Ishikawa (cell line): ENCODE results near the gene TRPM2.
A peak's percentile ranks its signal among the peaks of the same experiment; 100 is the strongest.

Source experiments
- CEBPB ChIP-seq: IDR thresholded peaks from 2 replicates; pipeline ENCODE4 v1.6.1; 2012
- CREB1 ChIP-seq: IDR thresholded peaks from 2 replicates; pipeline ENCODE4 v1.6.1; 2012; ENCODE audit warnings: low read depth
- EGR1 ChIP-seq: IDR thresholded peaks from 2 replicates; pipeline ENCODE4 v1.6.1; 2012
- EP300 ChIP-seq: IDR thresholded peaks from 2 replicates; pipeline ENCODE4 v1.6.1; 2012; ENCODE audit warnings: borderline replicate concordance
- FOXM1 ChIP-seq: IDR thresholded peaks from 2 replicates; pipeline ENCODE4 v1.6.1; 2012; ENCODE audit warnings: low read depth, borderline replicate concordance
- MAX ChIP-seq: IDR thresholded peaks from 2 replicates; pipeline ENCODE4 v1.6.1; 2012
- NFIC ChIP-seq: IDR thresholded peaks from 2 replicates; pipeline ENCODE4 v1.6.1; 2012
- RAD21 ChIP-seq: IDR thresholded peaks from 2 replicates; pipeline ENCODE4 v1.6.1; 2012; ENCODE audit warnings: low read depth
- REST ChIP-seq: IDR thresholded peaks from 2 replicates; pipeline ENCODE4 v1.6.1; 2012; ENCODE audit warnings: low read depth, mild to moderate bottlenecking
- TAF1 ChIP-seq: IDR thresholded peaks from 2 replicates; pipeline ENCODE4 v1.6.1; 2012; ENCODE audit warnings: low read depth, mild to moderate bottlenecking
- TCF12 ChIP-seq: IDR thresholded peaks from 2 replicates; pipeline ENCODE4 v1.6.1; 2012; ENCODE audit warnings: low read depth
- TEAD4 ChIP-seq: IDR thresholded peaks from 2 replicates; pipeline ENCODE4 v1.6.1; 2012
- USF1 ChIP-seq: IDR thresholded peaks from 2 replicates; pipeline ENCODE4 v1.6.1; 2012
- YY1 ChIP-seq: IDR thresholded peaks from 2 replicates; pipeline ENCODE4 v1.6.1; 2012; ENCODE audit warnings: low read depth
- ZBTB7A ChIP-seq: IDR thresholded peaks from 2 replicates; pipeline ENCODE4 v1.6.1; 2012; ENCODE audit warnings: low read depth

Gene TRPM2

GRCh38 chr21:44460441-44460755 lies 107.0 kb downstream of the TRPM2 start:
- no peak for TF ChIP-seq EGR1
- TF ChIP-seq EP300, result no peak
- TF ChIP-seq CREB1, result no peak
- TF ChIP-seq TEAD4, result no peak
- TF ChIP-seq MAX, result no peak
- TF ChIP-seq ZBTB7A, result no peak
- no peak for TF ChIP-seq RAD21
- TF ChIP-seq NFIC, result no peak
- TF ChIP-seq TAF1, result no peak
- no peak for TF ChIP-seq YY1
- TF ChIP-seq CEBPB, result no peak
- no peak for TF ChIP-seq TCF12
- no peak for TF ChIP-seq REST
- no peak for TF ChIP-seq FOXM1
- TF ChIP-seq USF1, result no peak

GRCh38 chr21:44461005-44461404 lies 107.6 kb downstream of the TRPM2 start:
- TF ChIP-seq NFIC (no peak), TAF1 (no peak), EGR1 (no peak), REST (no peak), ZBTB7A (no peak), CEBPB (no peak), MAX (no peak), CREB1 (no peak)

DNA sequence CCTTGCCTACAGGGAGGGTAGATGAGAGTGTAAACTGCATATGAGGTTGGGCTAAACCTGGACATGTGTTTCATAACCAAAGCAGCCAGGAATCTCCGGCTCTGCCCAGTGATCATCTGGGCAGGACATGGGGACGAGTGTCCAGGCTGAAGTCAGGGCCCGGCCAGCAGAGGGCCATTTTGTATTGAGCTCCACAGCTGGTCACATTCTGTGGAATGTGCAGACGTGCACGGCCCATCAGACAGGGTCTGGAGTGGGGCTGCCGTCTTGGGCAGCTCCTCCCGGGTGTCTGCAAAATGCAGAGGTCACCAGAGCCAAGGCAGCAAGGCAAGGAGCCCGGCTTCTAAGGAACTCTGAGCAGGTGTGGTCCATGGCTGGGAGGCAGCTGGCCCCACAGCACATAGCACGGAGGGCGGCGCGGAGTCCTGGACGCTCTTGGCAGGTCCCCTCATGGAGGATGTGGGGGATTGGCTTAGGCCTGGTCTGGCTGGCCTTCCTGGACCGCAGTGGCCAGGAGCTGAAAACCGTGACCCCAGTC lies 108.1 kb downstream of the TRPM2 start:
- TF ChIP-seq REST (no peak), RAD21 (peak; percentile 6; the same call in 1 of the 2 replicates)

DNA sequence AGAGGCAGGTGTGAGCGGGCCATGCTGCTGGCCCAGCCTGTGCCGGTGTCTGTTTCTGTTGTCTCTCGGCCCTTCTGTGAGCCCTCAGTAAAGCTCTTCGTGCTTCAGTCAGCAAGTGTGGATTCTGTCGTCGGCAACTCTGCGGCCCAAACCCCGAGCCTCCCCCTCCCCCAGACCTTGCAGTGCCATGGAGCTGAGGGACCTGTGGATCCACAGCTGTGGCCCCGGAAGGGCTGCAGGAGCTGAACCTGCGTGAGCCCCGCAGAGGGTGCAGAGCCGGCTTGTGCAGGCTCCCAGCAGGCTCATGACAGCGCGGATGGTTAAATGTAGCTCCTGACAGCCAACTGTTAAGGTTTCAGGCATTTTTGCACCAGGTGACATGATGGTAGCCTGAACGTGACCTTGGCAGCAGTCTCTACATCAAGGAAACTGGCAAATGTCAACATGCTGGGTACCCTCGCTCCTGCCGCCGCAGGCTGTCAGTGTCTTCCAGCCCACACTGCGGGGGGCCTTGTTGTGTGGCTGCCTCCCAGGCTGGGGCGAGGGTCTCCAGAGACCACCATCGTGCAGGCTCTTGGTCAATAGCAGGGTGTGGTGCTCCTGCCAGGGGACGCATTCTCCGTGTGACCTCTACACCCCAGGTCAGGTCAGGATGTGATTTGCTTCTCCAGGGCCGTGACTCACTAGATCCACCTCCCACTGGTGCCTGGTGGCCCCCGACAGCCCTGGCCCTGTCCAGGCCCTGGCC lies 108.8 kb downstream of the TRPM2 start:
- TF ChIP-seq CEBPB, result no peak
- TF ChIP-seq TCF12, result no peak
- no peak for TF ChIP-seq FOXM1
- no peak for TF ChIP-seq TAF1
- TF ChIP-seq MAX, result no peak
- TF ChIP-seq EGR1, result no peak
- TF ChIP-seq RAD21, result no peak
- TF ChIP-seq USF1, result no peak
- TF ChIP-seq CREB1, result no peak
- TF ChIP-seq ZBTB7A, result no peak
- no peak for TF ChIP-seq TEAD4
- no peak for TF ChIP-seq EP300
- TF ChIP-seq REST, result no peak
- no peak for TF ChIP-seq NFIC
- TF ChIP-seq YY1, result no peak
